GM13976 (cell line): ENCODE results near the gene MSANTD1.

Source experiments
- DNase-seq: peaks from one replicate; pipeline ENCODE4 v3.0.0; 2012; ENCODE audit warnings: low spot score
- CTCF ChIP-seq: IDR thresholded peaks from 2 replicates; pipeline ENCODE4 v1.5.1; 2012; ENCODE audit warnings: borderline replicate concordance, mild to moderate bottlenecking; ENCODE audit not compliant: insufficient read depth; ENCODE audit errors: extremely low read depth, missing control alignments, control extremely low read depth
- in situ Hi-C: fragments of 300-500 bp; cut with MboI; formaldehyde crosslinking; loops from one replicate; pipeline ENCODE4 v1.12.0; 2022; ENCODE audit warnings: low sequenced_read_pairs, mixed read lengths, inconsistent platforms; ENCODE audit not compliant: unreplicated experiment

MSANTD1 gene

DNA sequence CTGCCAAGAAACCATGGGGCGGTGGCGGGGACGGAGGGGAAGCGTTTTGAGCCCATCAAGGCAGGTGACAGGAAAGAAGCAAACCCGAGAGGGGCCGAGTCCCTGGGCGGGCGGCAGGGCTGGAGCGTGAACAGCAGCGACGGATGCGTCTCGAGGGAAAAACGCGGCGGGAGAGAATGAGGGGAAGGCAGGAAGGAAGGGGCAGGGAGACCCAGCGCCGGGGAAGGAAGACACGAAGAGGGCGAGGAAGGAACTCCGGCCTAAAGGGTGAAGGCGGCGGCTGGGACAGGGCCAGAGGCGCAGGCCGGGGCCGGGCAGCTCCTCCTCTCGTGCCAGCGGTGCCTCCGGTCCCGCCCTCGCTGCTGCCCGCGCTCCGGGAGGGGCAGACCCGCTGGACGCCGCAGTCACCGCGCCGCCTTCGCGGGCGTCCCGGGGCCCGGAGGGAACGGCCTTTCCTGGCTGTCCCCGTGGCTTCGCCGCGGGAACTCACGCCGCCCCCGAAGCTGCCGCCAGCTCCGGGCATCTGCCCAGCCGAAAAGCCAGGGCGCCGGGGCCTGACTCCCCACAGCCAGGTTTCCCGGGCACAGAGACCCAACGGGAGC lies 43.1 kb downstream of the MSANTD1 start:
- in situ Hi-C loops, result no loop called here
- DNase-seq, result no peak
- TF ChIP-seq CTCF, result no peak

GRCh38 chr4:3292571-3293400 lies 43.8 kb downstream of the MSANTD1 start, which contains the start of gene RGS12:
TSS of gene RGS12 (plus strand) at chr4:3293021. CDS start at chr4:3316171, 23,150 bp downstream.
- TF ChIP-seq CTCF, result no peak
- in situ Hi-C loops, result no loop called here
- peak; percentile 98 for DNase-seq

GRCh38 chr4:3293401-3294391 lies 44.7 kb downstream of the MSANTD1 start:
- in situ Hi-C loops, result no loop called here
- no peak for TF ChIP-seq CTCF
- peak; percentile 21 for DNase-seq

GRCh38 chr4:3294401-3295241 lies 45.7 kb downstream of the MSANTD1 start:
- in situ Hi-C loops, result no loop called here
- TF ChIP-seq CTCF, result no peak
- DNase-seq, result peak; percentile 22

- TF ChIP-seq CTCF, result no peak
- in situ Hi-C loops, result no loop called here
- DNase-seq, result no peak
Measured at GRCh38 chr4:3295837-3296624, 47.1 kb downstream of the MSANTD1 start.
